Fibroblast of mammary gland (primary cell): ENCODE results near the gene HBD.

Experiments used
- DNase-seq: peaks from one replicate; pipeline ENCODE4 v3.0.0-alpha.2; 2010; ENCODE audit warnings: low read depth
- H3K4me3 ChIP-seq: 2 replicates; pipeline ENCODE4 v1.5.1; 2011; ENCODE audit warnings: low read depth, mild to moderate bottlenecking, low read length, moderate library complexity; ENCODE audit not compliant: control insufficient read depth
- TF ChIP-seq, protein P1 (sequence below): conservative IDR thresholded peaks from 2 replicates; pipeline ENCODE4 v1.5.1; 2011; ENCODE audit warnings: low read depth, low read length, inconsistent platforms; ENCODE audit not compliant: control insufficient read depth, insufficient read depth

Gene HBD

DNA sequence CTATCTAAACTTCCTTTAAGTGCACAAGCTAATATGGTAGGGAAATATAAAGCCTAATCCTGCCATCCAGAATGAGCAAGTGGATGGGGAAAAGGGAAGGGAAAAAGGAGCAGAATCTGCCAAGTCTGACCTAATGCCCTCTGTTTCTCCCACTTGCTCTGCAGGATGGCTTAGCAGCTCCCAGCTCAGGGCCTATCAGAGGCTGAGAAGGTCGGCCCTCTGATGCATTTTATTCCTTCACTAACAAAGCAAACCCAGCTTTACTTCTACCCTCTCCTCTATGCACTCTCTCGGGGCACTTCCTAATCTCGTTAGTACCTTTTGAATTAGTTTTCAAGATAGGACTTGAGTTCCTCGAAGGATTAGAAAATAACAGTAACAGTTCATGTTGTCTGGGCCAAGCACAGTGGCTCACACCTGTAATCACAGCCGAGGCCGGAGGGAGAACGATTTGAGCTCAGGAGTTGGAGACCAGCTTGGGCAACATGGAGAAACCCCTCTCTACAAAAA is 23.9 kb downstream of the HBD start:
- H3K4me3 ChIP-seq, result no peak overlapping the region
- DNase-seq, result no peak
- TF ChIP-seq, protein P1, sequence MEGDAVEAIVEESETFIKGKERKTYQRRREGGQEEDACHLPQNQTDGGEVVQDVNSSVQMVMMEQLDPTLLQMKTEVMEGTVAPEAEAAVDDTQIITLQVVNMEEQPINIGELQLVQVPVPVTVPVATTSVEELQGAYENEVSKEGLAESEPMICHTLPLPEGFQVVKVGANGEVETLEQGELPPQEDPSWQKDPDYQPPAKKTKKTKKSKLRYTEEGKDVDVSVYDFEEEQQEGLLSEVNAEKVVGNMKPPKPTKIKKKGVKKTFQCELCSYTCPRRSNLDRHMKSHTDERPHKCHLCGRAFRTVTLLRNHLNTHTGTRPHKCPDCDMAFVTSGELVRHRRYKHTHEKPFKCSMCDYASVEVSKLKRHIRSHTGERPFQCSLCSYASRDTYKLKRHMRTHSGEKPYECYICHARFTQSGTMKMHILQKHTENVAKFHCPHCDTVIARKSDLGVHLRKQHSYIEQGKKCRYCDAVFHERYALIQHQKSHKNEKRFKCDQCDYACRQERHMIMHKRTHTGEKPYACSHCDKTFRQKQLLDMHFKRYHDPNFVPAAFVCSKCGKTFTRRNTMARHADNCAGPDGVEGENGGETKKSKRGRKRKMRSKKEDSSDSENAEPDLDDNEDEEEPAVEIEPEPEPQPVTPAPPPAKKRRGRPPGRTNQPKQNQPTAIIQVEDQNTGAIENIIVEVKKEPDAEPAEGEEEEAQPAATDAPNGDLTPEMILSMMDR, result no peak

DNA sequence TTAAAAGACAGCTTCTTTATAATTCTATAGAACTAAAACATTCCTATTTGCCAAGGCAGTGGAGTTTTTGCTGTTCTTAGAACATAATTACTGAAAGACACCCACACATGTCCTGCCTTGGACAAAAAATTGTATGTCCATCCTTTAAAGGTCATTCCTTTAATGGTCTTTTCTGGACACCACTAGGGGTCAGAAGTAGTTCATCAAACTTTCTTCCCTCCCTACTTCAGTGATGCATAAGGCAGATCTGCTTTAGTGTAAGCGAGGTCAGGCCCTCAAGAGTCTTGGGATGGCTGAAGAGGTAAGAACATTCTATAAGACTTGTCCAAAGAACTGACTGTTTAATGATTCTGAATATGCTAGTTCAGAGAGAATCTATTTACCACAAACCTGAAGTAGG is 29.5 kb downstream of the HBD start:
- DNase-seq, result peak; percentile 81
- no peak overlapping the region for H3K4me3 ChIP-seq
- TF ChIP-seq, protein P1, result peak; percentile 70

DNA sequence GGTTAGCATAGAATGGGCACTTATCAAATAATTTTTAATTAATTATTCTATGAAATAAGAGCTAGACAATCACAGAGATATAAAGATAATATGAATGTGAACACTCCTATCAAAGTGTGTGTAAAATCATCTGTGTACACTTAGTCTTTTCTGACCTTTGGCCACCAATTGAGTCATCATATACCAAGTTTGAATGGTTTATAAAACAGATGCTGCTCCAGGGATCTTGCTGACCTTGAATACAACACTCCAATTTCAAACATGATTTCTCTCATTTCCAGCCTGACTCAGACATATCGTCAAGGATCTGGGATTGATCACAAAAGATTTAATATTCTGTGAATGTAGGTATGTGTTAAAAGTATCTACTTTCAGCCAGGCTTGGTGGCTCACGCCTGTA is 30.9 kb downstream of the HBD start:
- TF ChIP-seq, protein P1, result no peak
- DNase-seq, result peak; percentile 28
- no peak overlapping the region for H3K4me3 ChIP-seq

DNA sequence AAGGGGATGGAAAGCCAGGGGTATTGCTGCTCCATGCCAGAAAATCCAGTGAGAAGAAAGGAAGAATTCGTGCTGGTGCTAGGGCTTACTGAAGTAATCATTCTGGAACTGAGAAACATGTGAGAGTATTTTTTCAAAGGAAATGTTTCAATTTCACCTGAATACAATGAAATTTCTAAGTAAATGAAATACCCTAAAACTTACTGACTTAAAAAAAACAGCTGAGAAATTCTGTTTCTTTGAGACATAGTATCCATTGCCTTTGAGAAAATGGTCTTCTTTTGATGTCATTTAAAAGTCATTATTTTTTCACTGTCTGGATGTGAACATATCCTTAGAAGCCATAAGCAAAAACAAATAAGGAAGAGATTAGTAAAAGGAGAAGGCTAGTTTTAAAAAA is 33.7 kb downstream of the HBD start, which contains the start of gene OR51V1:
Gene OR51V1 (minus strand): TSS at position 101 of the 400 bp plus-strand sequence. CDS start 0 bp downstream, at position 101.
- DNase-seq, result no peak
- H3K4me3 ChIP-seq, result no peak within 1 kb of the TSS
- TF ChIP-seq, protein P1, result no peak

DNA sequence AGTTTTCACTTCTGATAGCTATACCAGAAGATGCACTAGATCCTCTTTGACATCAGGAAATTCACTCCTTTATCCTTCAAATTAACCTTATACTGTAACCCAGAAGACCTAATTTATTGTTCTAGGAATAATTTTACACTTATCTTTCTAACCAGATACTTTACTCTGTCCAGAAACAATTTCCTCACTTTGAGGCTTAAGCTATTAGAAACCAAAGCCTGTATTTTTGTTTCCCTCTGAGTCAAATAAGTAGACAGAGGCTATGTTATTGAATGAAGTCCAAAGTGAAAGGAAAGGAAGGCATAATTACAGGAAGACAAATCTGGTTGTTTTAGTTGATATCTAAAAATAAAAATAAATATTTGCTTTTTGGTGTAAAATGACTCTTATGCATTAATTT is 36.0 kb downstream of the HBD start:
- no peak overlapping the region for H3K4me3 ChIP-seq
- TF ChIP-seq, protein P1, result no peak
- DNase-seq, result no peak

DNA sequence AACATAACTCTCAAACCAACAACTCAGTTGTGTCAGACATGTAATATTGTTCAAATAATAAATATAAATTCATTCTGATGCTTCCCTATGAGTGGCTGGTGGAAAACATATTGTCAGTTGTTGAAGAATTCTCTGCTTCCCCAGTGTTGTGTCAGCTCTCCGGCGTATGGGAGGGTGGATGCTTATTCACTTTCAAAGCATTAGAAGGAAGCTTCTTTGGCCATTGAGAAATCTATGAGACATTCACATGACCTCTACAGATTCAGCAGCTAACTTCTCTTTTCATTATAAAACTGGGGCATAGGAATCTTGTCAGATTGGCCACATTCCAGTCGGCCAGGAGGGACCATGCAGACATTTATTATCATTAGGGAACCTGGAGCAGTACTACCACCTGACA is 36.7 kb downstream of the HBD start:
- H3K4me3 ChIP-seq, result no peak overlapping the region
- DNase-seq, result peak; percentile 27
- TF ChIP-seq, protein P1, result no peak

DNA sequence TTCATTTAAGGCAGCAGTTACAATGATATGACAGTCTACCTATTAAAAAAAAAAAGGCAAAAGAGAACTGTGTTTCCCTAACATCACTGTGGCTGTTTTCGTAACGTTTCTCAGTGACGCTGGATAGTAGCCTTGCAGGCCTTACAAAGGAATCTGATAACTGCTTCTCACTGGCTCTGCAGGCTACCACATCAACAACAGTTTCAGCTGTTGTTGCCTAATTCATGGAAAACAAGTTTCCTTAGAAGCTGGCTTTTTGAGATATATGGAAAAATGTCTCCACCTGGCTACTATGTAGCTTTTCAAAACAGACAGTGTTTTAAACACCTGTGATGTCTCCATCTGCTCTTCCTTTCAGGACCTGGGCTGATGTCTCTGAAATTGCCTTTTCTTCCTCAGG is 37.6 kb downstream of the HBD start:
- TF ChIP-seq, protein P1, result no peak
- H3K4me3 ChIP-seq, result no peak overlapping the region
- DNase-seq, result no peak
